IMR-90 (cell line): ENCODE results near the gene CNNM2. TPM values are rescaled to one million over a fixed set of nuclear protein-coding genes. Genes with fewer than 3 reads are reported as not detected.
A peak's percentile ranks its signal among the peaks of the same experiment; 100 is the strongest.

Experiments used
- ATAC-seq: fragments of 200-7000 bp; cut with Tn5 transposase; 2 replicates; pipeline ENCODE4 v1.9.1; 2020; ENCODE audit warnings: low read depth, mild to moderate bottlenecking, moderate library complexity
- BruUV-seq: library from RNA; stranded (reverse); fragments of 400-500 nt; replicated peaks from 2 replicates; lab custom pipeline; 2021; lab: Mats Ljungman, UMichigan
- CTCF ChIA-PET: fragments of 300-600 bp; formaldehyde crosslinking; extraction: SDS; loops from one replicate; lab custom pipeline; 2021; ENCODE audit warnings: antibody characterized with exemption; lab: Yijun Ruan, JAX
- POLR2A ChIA-PET: fragments of 300-600 bp; sonication (Branson Sonifier 250); formaldehyde crosslinking; loops from one replicate; lab custom pipeline; 2022; ENCODE audit warnings: antibody characterized with exemption; ENCODE audit not compliant: unreplicated experiment; lab: Charles Lee
- DNase-seq: peaks from one replicate; pipeline ENCODE4 v3.0.0; 2013
- H2AFZ ChIP-seq: replicated peaks from 2 replicates; pipeline ENCODE3; 2013; ENCODE audit warnings: low read length, mild to moderate bottlenecking; ENCODE audit not compliant: poor library complexity
- H2AK5ac ChIP-seq: 2 replicates; pipeline ENCODE4 v1.6.1; 2013; ENCODE audit warnings: low read depth, low read length, inconsistent platforms
- H2AK9ac ChIP-seq: replicated peaks from 2 replicates; pipeline ENCODE3; 2013; ENCODE audit warnings: mild to moderate bottlenecking, low read depth, low read length, moderate library complexity; ENCODE audit not compliant: poor library complexity
- H2BK120ac ChIP-seq: 2 replicates; pipeline ENCODE4 v1.6.1; 2013; ENCODE audit warnings: low read depth, low read length, inconsistent platforms
- H2BK15ac ChIP-seq: 3 replicates; pipeline ENCODE4 v1.6.1; 2013; ENCODE audit warnings: low read depth, low read length, inconsistent platforms
- H2BK20ac ChIP-seq: 2 replicates; pipeline ENCODE4 v1.6.1; 2013; ENCODE audit warnings: low read depth, mild to moderate bottlenecking, inconsistent platforms, low read length, moderate library complexity
- H2BK5ac ChIP-seq: 2 replicates; pipeline ENCODE4 v1.6.1; 2013; ENCODE audit warnings: mild to moderate bottlenecking, low read depth, low read length, inconsistent platforms; ENCODE audit not compliant: poor library complexity, severe bottlenecking
- H3K14ac ChIP-seq: replicated peaks from 2 replicates; pipeline ENCODE4 v1.6.1; 2013; ENCODE audit warnings: low read depth, low read length, inconsistent platforms
- H3K18ac ChIP-seq: 2 replicates; pipeline ENCODE4 v1.6.1; 2013; ENCODE audit warnings: low read depth, low read length, control low read depth
- H3K23ac ChIP-seq: 2 replicates; pipeline ENCODE4 v1.6.1; 2013; ENCODE audit warnings: low read depth, low read length, inconsistent platforms
- H3K27ac ChIP-seq: 2 replicates; pipeline ENCODE4 v1.5.1; 2013; ENCODE audit warnings: mild to moderate bottlenecking, control low read depth, low read length; ENCODE audit not compliant: insufficient read depth
- H3K27me3 ChIP-seq: 2 replicates; pipeline ENCODE4 v1.6.1; 2013; ENCODE audit warnings: low read length; ENCODE audit not compliant: control insufficient read depth, insufficient read depth
- H3K36me3 ChIP-seq: 2 replicates; pipeline ENCODE4 v1.6.1; 2013; ENCODE audit warnings: low read length, mixed read lengths; ENCODE audit not compliant: control insufficient read depth, insufficient read depth
- H3K4ac ChIP-seq: 2 replicates; pipeline ENCODE4 v1.6.1; 2013; ENCODE audit warnings: low read depth, low read length, inconsistent platforms
- H3K4me1 ChIP-seq: 2 replicates; pipeline ENCODE4 v1.6.1; 2013; ENCODE audit warnings: low read length, mixed read lengths; ENCODE audit not compliant: control insufficient read depth, insufficient read depth
- H3K4me2 ChIP-seq: 2 replicates; pipeline ENCODE4 v1.6.1; 2013; ENCODE audit warnings: low read depth, mild to moderate bottlenecking, control low read depth, low read length, moderate library complexity
- H3K4me3 ChIP-seq: 2 replicates; pipeline ENCODE4 v1.5.1; 2013; ENCODE audit warnings: low read depth, mild to moderate bottlenecking, control low read depth, low read length, moderate library complexity; ENCODE audit not compliant: insufficient read depth
- H3K56ac ChIP-seq: 2 replicates; pipeline ENCODE4 v1.6.1; 2013; ENCODE audit warnings: low read length, inconsistent platforms; ENCODE audit not compliant: insufficient read depth; ENCODE audit errors: extremely low read depth
- H3K79me1 ChIP-seq, 2 experiments: 2 replicates each; pipeline ENCODE4 v1.6.1; 2013; ENCODE audit warnings: low read length in 2 of 2, inconsistent platforms in 1 of 2, low read depth in 1 of 2
- H3K9ac ChIP-seq: 2 replicates; pipeline ENCODE4 v1.6.1; 2013; ENCODE audit warnings: low read depth, low read length, control low read depth
- H3K9me1 ChIP-seq: 2 replicates; pipeline ENCODE4 v1.6.1; 2013; ENCODE audit warnings: low read length, inconsistent platforms; ENCODE audit not compliant: insufficient read depth
- H3K9me3 ChIP-seq: 2 replicates; pipeline ENCODE4 v1.6.1; 2013; ENCODE audit warnings: low read length; ENCODE audit not compliant: control insufficient read depth, insufficient read depth
- H4K20me1 ChIP-seq: 2 replicates; pipeline ENCODE4 v1.6.1; 2013; ENCODE audit warnings: low read length, inconsistent platforms; ENCODE audit not compliant: insufficient read depth
- H4K5ac ChIP-seq: 2 replicates; pipeline ENCODE4 v1.6.1; 2013; ENCODE audit warnings: mild to moderate bottlenecking, low read depth, low read length, control low read depth
- H4K8ac ChIP-seq, 2 experiments: 2 replicates each; pipeline ENCODE4 v1.6.1; 2013; ENCODE audit warnings: low read depth in 2 of 2, low read length in 2 of 2, control low read depth in 1 of 2, inconsistent platforms in 1 of 2
- H4K91ac ChIP-seq: 2 replicates; pipeline ENCODE4 v1.6.1; 2013; ENCODE audit warnings: low read depth, low read length, inconsistent platforms; ENCODE audit not compliant: insufficient read depth
- CEBPB ChIP-seq: IDR thresholded peaks from 2 replicates; pipeline ENCODE4 v1.6.1; 2012; ENCODE audit warnings: low read depth, low read length, improper control_type of control experiment
- CHD1 ChIP-seq: IDR thresholded peaks from 2 replicates; pipeline ENCODE4 v1.6.1; 2012; ENCODE audit warnings: low read depth, low read length, improper control_type of control experiment
- FOS ChIP-seq: fragments of 150-350 bp; IDR thresholded peaks from 2 replicates; pipeline ENCODE4 v1.6.1; 2016; ENCODE audit warnings: low read depth, low read length
- MAFK ChIP-seq: IDR thresholded peaks from 2 replicates; pipeline ENCODE4 v1.6.1; 2012; ENCODE audit warnings: low read depth, low read length, improper control_type of control experiment
- MAZ ChIP-seq: IDR thresholded peaks from 2 replicates; pipeline ENCODE4 v1.6.1; 2012; ENCODE audit warnings: low read depth, mild to moderate bottlenecking, low read length, improper control_type of control experiment, moderate library complexity, borderline replicate concordance
- MXI1 ChIP-seq: IDR thresholded peaks from 2 replicates; pipeline ENCODE4 v1.6.1; 2012; ENCODE audit warnings: low read depth, mild to moderate bottlenecking, low read length, moderate library complexity, borderline replicate concordance
- NFE2L2 ChIP-seq: fragments of 150-350 bp; IDR thresholded peaks from 2 replicates; pipeline ENCODE4 v1.6.1; 2016; ENCODE audit warnings: low read depth, mild to moderate bottlenecking, low read length
- POLR2A ChIP-seq: IDR thresholded peaks from 2 replicates; pipeline ENCODE4 v1.6.1; 2012; ENCODE audit warnings: mild to moderate bottlenecking, low read depth, low read length
- RAD21 ChIP-seq: IDR thresholded peaks from 2 replicates; pipeline ENCODE4 v1.6.1; 2012; ENCODE audit warnings: low read length, improper control_type of control experiment
- RCOR1 ChIP-seq: IDR thresholded peaks from 2 replicates; pipeline ENCODE4 v1.6.1; 2012; ENCODE audit warnings: mild to moderate bottlenecking, low read length, improper control_type of control experiment; ENCODE audit not compliant: insufficient replicate concordance
- RFX5 ChIP-seq: IDR thresholded peaks from 2 replicates; pipeline ENCODE4 v1.8.0; 2012; ENCODE audit warnings: low read depth, mild to moderate bottlenecking, low read length, moderate library complexity
- SMC3 ChIP-seq: fragments of 150-350 bp; IDR thresholded peaks from 2 replicates; pipeline ENCODE4 v1.6.1; 2016; ENCODE audit warnings: low read depth, mild to moderate bottlenecking, antibody characterized with exemption, low read length, moderate library complexity
- WGBS, 2 experiments: methylation state at CpG; one replicate each; pipeline versions ENCODE4 v1.1.5 to v1.1.7; 2013; ENCODE audit warnings: missing lambda C conversion rate in 2 of 2; ENCODE audit not compliant: insufficient read length in 1 of 2; ENCODE audit errors: extremely low coverage in 2 of 2; 5-methylcytosine and 5-hydroxymethylcytosine counted together
- dilution Hi-C: fragments of 300-500 bp; cut with HindIII; formaldehyde crosslinking; loops from one replicate; pipeline ENCODE4 v1.14.3; 2018; ENCODE audit warnings: low sequenced_read_pairs; ENCODE audit not compliant: unreplicated experiment
- in situ Hi-C: fragments of 300-500 bp; cut with MboI; formaldehyde crosslinking; loops from 3 replicates; pipeline ENCODE4 v1.14.3; 2019; ENCODE audit warnings: low sequenced_read_pairs, inconsistent platforms, mixed read lengths
- intact Hi-C: fragments of 100-400 bp; cut with micrococcal nuclease; formaldehyde crosslinking; loops from 2 replicates; pipeline ENCODE4 v1.10.0; 2022
- polyA plus RNA-seq, 3 experiments: library from polyadenylated mRNA; depleted of rRNA; stranded (reverse); fragments of >200 nt; gene quantifications; 2 replicates each; pipeline ENCODE4 v1.2.3, GENCODE V29; 2012; ENCODE audit warnings: low replicate concordance in 1 of 3
- total RNA-seq: library from RNA; depleted of rRNA; stranded (reverse); fragments of >200 nt; gene quantifications from 2 replicates; pipeline ENCODE4 v1.2.3, GENCODE V29; 2012
- TF ChIP-seq, protein P1 (sequence below): fragments of 150-350 bp; IDR thresholded peaks from 2 replicates; pipeline ENCODE4 v1.6.1; 2017; ENCODE audit warnings: mild to moderate bottlenecking, antibody characterized with exemption, low read length, low read depth
- TF ChIP-seq, protein P2 (sequence below): conservative IDR thresholded peaks from 2 replicates; pipeline ENCODE4 v1.5.1; 2012; ENCODE audit warnings: mild to moderate bottlenecking, low read depth, low read length, improper control_type of control experiment
- TF ChIP-seq, protein P3 (sequence below): fragments of 150-350 bp; IDR thresholded peaks from 2 replicates; pipeline ENCODE4 v1.6.1; 2016; ENCODE audit warnings: low read depth, mild to moderate bottlenecking, low read length, moderate library complexity, borderline replicate concordance

Gene CNNM2
- total and polyA plus RNA-seq, 2 of the 4 experiments (the other 2 are of a cell fraction) = 4.7 to 5.6 TPM

DNA sequence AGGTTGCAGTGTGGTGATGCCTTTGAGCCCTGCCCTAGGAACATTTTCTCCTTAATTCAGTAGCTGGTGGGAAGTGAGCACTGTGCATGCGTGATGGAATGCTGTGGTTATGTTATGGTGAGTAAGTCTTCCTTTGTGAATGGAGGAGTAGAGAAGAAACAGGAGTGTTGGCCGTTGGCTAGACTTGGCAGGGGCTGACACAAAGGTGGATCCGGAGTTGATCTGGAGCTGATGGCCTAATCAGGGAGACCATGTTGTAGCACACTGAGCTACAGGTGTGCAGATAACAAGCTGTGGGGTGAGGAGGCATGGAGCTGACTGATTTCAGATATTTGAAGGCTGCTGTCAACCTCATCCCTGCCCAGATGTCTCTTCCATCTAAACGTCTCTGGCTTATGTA lies 122.3 kb downstream of the CNNM2 start:
- no peaks in the 10 kb centered on the region for H4K20me1 ChIP-seq
- peaks cover 25 to 72% of the 10 kb centered on the region in 2 experiments; a peak in 3 of 4 replicates for H3K79me1 ChIP-seq
- H2BK5ac ChIP-seq = peak overlapping the region; percentile 96
- peak overlapping the region; percentile 99 for H2AK5ac ChIP-seq
- peak overlapping the region; percentile 97; the same call in 2 of the 3 replicates for H2BK15ac ChIP-seq
- H3K27me3 ChIP-seq = no peaks in the 10 kb centered on the region
- peak overlapping the region; percentile 96 for H3K4ac ChIP-seq
- 0 out of 2 replicates have a peak overlapping the region, but pooled peaks have one; percentile 33 for H3K56ac ChIP-seq
- H3K27ac ChIP-seq = peak overlapping the region; percentile 49
- dilution Hi-C loops = no loop called here
- peak overlapping the region; percentile 59; the same call in 1 of the 2 replicates for H3K4me2 ChIP-seq
- H4K91ac ChIP-seq = peak overlapping the region; percentile 94
- H2BK20ac ChIP-seq = peak overlapping the region; percentile 97
- peak; percentile 97 for DNase-seq
- peak overlapping the region; percentile 98 for H3K23ac ChIP-seq
- intact Hi-C loops = loop anchor here (10.0 kb wide), 1 partner anchor 46 kb away; no protein-coding TSS in a partner anchor
- ChIA-PET CTCF (interaction anchor here (0.7 kb wide), 1 partner anchor 232 kb away, joined by 3 read pairs; no protein-coding TSS in a partner anchor), POLR2A (no interaction called here)
- no peak overlapping the region for H3K9ac ChIP-seq
- peak overlapping the region; percentile 98 for H2BK120ac ChIP-seq
- in situ Hi-C loops = loop anchor here (5.0 kb wide), 1 partner anchor 48 kb away; no protein-coding TSS in a partner anchor
- peak overlapping the region; percentile 48 for H2AK9ac ChIP-seq
- H3K4me3 ChIP-seq = no peak overlapping the region
- ATAC-seq = peak; percentile 38
- WGBS, 2 experiments = 0% methylated on average over 2 of the region's 4 CpGs; no CpG with 5 or more reads in 1 of the 2 experiments
- H2AFZ ChIP-seq = peak overlapping the region; percentile 68
- no peaks in the 10 kb centered on the region for H3K36me3 ChIP-seq
- H3K14ac ChIP-seq = peak overlapping the region; percentile 96
- BruUV-seq = no TSS peak
- peak overlapping the region; percentile 79 for H4K5ac ChIP-seq
- H4K8ac ChIP-seq = peak overlapping the region; percentile 14 to 88
- peak overlapping the region; percentile 96 for H3K18ac ChIP-seq
- no peaks in the 10 kb centered on the region for H3K9me3 ChIP-seq
- peaks cover 47% of the 10 kb centered on the region for H3K4me1 ChIP-seq
- peaks cover 35% of the 10 kb centered on the region for H3K9me1 ChIP-seq
- no peak; the same call in 1 of the 2 replicates for TF ChIP-seq POLR2A
- no peak; the same call in 1 of the 2 replicates for TF ChIP-seq MAFK
- TF ChIP-seq RAD21 = peak; percentile 24
- TF ChIP-seq MXI1 = no peak
- TF ChIP-seq SMC3 = no peak
- TF ChIP-seq CHD1 = no peak
- TF ChIP-seq FOS = peak; percentile 63; the same call in 1 of the 2 replicates
- TF ChIP-seq MAZ = no peak
- TF ChIP-seq, protein P1, sequence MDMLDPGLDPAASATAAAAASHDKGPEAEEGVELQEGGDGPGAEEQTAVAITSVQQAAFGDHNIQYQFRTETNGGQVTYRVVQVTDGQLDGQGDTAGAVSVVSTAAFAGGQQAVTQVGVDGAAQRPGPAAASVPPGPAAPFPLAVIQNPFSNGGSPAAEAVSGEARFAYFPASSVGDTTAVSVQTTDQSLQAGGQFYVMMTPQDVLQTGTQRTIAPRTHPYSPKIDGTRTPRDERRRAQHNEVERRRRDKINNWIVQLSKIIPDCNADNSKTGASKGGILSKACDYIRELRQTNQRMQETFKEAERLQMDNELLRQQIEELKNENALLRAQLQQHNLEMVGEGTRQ = no peak
- peak; percentile 36; the same call in 1 of the 2 replicates for TF ChIP-seq CEBPB
- TF ChIP-seq, protein P2, sequence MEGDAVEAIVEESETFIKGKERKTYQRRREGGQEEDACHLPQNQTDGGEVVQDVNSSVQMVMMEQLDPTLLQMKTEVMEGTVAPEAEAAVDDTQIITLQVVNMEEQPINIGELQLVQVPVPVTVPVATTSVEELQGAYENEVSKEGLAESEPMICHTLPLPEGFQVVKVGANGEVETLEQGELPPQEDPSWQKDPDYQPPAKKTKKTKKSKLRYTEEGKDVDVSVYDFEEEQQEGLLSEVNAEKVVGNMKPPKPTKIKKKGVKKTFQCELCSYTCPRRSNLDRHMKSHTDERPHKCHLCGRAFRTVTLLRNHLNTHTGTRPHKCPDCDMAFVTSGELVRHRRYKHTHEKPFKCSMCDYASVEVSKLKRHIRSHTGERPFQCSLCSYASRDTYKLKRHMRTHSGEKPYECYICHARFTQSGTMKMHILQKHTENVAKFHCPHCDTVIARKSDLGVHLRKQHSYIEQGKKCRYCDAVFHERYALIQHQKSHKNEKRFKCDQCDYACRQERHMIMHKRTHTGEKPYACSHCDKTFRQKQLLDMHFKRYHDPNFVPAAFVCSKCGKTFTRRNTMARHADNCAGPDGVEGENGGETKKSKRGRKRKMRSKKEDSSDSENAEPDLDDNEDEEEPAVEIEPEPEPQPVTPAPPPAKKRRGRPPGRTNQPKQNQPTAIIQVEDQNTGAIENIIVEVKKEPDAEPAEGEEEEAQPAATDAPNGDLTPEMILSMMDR = no peak
- TF ChIP-seq NFE2L2 = no peak
- TF ChIP-seq RFX5 = no peak
- TF ChIP-seq RCOR1 = no peak
- TF ChIP-seq, protein P3, sequence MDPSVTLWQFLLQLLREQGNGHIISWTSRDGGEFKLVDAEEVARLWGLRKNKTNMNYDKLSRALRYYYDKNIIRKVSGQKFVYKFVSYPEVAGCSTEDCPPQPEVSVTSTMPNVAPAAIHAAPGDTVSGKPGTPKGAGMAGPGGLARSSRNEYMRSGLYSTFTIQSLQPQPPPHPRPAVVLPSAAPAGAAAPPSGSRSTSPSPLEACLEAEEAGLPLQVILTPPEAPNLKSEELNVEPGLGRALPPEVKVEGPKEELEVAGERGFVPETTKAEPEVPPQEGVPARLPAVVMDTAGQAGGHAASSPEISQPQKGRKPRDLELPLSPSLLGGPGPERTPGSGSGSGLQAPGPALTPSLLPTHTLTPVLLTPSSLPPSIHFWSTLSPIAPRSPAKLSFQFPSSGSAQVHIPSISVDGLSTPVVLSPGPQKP = no peak
